ENCODE measurements around the gene NR5A2. TPM values are rescaled to one million over a fixed set of nuclear protein-coding genes. Genes with fewer than 3 reads are reported as not detected.

The NR5A2 gene
- total RNA-seq, 3 donors from 2014 or later = 32.7 to 75.3 (median 47.9) TPM

GRCh38 chr1:200030791-200031190 is 3.3 kb downstream of the NR5A2 start:
- Histone ChIP-seq H3K36me3 (ENCODE audit: low read depth) (no peaks in the 10 kb centered on the region), H3K4me3 (no peak overlapping the region), H3K4me1 (ENCODE audit: low read depth) (peaks cover 2% of the 10 kb centered on the region), H3K9me3 (no peaks in the 10 kb centered on the region)
- intact Hi-C loops (cut with DNase I, micrococcal nuclease) = no loop called here
- TF ChIP-seq, protein P1, sequence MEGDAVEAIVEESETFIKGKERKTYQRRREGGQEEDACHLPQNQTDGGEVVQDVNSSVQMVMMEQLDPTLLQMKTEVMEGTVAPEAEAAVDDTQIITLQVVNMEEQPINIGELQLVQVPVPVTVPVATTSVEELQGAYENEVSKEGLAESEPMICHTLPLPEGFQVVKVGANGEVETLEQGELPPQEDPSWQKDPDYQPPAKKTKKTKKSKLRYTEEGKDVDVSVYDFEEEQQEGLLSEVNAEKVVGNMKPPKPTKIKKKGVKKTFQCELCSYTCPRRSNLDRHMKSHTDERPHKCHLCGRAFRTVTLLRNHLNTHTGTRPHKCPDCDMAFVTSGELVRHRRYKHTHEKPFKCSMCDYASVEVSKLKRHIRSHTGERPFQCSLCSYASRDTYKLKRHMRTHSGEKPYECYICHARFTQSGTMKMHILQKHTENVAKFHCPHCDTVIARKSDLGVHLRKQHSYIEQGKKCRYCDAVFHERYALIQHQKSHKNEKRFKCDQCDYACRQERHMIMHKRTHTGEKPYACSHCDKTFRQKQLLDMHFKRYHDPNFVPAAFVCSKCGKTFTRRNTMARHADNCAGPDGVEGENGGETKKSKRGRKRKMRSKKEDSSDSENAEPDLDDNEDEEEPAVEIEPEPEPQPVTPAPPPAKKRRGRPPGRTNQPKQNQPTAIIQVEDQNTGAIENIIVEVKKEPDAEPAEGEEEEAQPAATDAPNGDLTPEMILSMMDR (IDR thresholded peaks at IDR 0.05) = no peak
- ATAC-seq (no peak), DNase-seq (no peak)

- ATAC-seq (peak; percentile 72), DNase-seq (peak in 2 of 3 donors; percentile 58 to 83)
- no peaks in the 10 kb centered on the region for H3K9me3 ChIP-seq
- H3K4me1 ChIP-seq (ENCODE audit: low read depth) = peaks cover 3% of the 10 kb centered on the region
- H3K4me3 ChIP-seq = no peak overlapping the region
- no peaks in the 10 kb centered on the region for H3K36me3 ChIP-seq (ENCODE audit: low read depth)
- TF ChIP-seq, protein P1 (IDR thresholded peaks at IDR 0.05) = no peak
- intact Hi-C loops (cut with DNase I, micrococcal nuclease) = no loop called here
Measured at GRCh38 chr1:200033511-200034261, 6.2 kb downstream of the NR5A2 start.

- Histone ChIP-seq H3K36me3 (ENCODE audit: low read depth) (no peaks in the 10 kb centered on the region), H3K4me1 (ENCODE audit: low read depth) (peaks cover 3% of the 10 kb centered on the region), H3K4me3 (no peak overlapping the region), H3K9me3 (no peaks in the 10 kb centered on the region)
- DNase-seq (no peak), ATAC-seq (no peak)
- TF ChIP-seq, protein P1 (IDR thresholded peaks at IDR 0.05) = no peak
- intact Hi-C loops (cut with DNase I, micrococcal nuclease) = no loop called here
Measured at GRCh38 chr1:200034262-200034557, 6.7 kb downstream of the NR5A2 start.

GRCh38 chr1:200034761-200035396 is 7.4 kb downstream of the NR5A2 start:
- ATAC-seq = peak; percentile 31
- intact Hi-C loops (cut with DNase I, micrococcal nuclease) = no loop called here

GRCh38 chr1:200035397-200035955 is 8.0 kb downstream of the NR5A2 start:
- TF ChIP-seq, protein P1 (IDR thresholded peaks at IDR 0.05) = no peak
- Histone ChIP-seq H3K9me3 (no peaks in the 10 kb centered on the region), H3K36me3 (ENCODE audit: low read depth) (no peaks in the 10 kb centered on the region), H3K4me3 (no peak overlapping the region), H3K4me1 (ENCODE audit: low read depth) (peaks cover 7% of the 10 kb centered on the region)
- DNase-seq (peak in 2 of 3 donors; percentile 37 to 57), ATAC-seq (no peak)
- intact Hi-C loops (cut with DNase I, micrococcal nuclease) = no loop called here

More at GRCh38 chr1:200034761-200035396, 7.4 kb downstream of the NR5A2 start:
- peak in 2 of 3 donors; percentile 69 to 74 for DNase-seq
- no peaks in the 10 kb centered on the region for H3K36me3 ChIP-seq (ENCODE audit: low read depth)
- H3K9me3 ChIP-seq = no peaks in the 10 kb centered on the region
- TF ChIP-seq, protein P1 (IDR thresholded peaks at IDR 0.05) = no peak
- H3K4me1 ChIP-seq (ENCODE audit: low read depth) = peaks cover 7% of the 10 kb centered on the region
- H3K4me3 ChIP-seq = no peak overlapping the region
